Body of pancreas (tissue), 4 donors: Measurements from ENCODE around the gene PNRC2.

ENCODE experiments used
- POLR2A ChIP-seq, 3 donors: fragments of 450-650 bp; IDR thresholded peaks; one replicate each; pipeline ENCODE4 v1.6.1; 2016; ENCODE audit warnings: antibody characterized with exemption in 3 of 3, mild to moderate bottlenecking in 2 of 3
- TF ChIP-seq, protein P1 (sequence below), 7 experiments: fragments of 450-650 bp in 4 of 7; fragments of 200-600 bp in 3 of 7; sonication (generic) in 3 of 7; IDR thresholded peaks; one replicate each; pipeline ENCODE4 v1.5.1; 2016 to 2019; ENCODE audit warnings: antibody characterized with exemption in 7 of 7

DNA sequence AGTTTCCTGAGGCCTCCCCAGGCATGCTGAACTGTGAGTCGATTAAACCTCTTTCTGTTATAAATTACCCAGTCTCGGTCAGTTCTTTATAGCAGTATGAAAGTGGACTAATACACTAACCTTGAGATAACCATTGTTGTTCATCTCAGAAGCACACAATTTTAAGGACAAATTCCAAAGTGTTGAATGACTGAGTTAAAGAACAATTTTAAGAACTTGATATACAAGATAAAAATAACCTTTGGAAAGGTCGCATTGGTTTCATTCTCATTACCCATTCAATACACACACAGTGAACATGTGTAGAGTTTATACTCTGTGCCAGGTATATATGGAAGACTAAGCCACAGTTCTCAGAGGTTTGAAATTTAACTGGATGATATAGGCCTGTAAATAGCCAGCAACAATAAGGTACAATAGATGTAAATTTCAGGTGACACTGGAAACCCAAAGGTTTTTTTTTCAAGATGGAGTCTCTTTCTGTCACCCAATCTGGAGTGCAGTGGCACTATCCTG lies 39.6 kb downstream of the PNRC2 start:
- TF ChIP-seq, protein P1, sequence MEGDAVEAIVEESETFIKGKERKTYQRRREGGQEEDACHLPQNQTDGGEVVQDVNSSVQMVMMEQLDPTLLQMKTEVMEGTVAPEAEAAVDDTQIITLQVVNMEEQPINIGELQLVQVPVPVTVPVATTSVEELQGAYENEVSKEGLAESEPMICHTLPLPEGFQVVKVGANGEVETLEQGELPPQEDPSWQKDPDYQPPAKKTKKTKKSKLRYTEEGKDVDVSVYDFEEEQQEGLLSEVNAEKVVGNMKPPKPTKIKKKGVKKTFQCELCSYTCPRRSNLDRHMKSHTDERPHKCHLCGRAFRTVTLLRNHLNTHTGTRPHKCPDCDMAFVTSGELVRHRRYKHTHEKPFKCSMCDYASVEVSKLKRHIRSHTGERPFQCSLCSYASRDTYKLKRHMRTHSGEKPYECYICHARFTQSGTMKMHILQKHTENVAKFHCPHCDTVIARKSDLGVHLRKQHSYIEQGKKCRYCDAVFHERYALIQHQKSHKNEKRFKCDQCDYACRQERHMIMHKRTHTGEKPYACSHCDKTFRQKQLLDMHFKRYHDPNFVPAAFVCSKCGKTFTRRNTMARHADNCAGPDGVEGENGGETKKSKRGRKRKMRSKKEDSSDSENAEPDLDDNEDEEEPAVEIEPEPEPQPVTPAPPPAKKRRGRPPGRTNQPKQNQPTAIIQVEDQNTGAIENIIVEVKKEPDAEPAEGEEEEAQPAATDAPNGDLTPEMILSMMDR (IDR thresholded peaks at IDR 0.05): no peak
- no peak for TF ChIP-seq POLR2A (IDR thresholded peaks at IDR 0.05)
